ENCODE data around the gene CLCF1.
A peak's percentile ranks its signal among the peaks of the same experiment; 100 is the strongest.
"Not testable (repeated sequence)": the region's sequence is repeated elsewhere in the genome, so short reads cannot be mapped to it uniquely, and the experiment has no call there.

The CLCF1 gene

GRCh38 chr11:67320691-67321090, 52.7 kb downstream of the CLCF1 start:
- Histone ChIP-seq H2AK5ac (ENCODE audit: low read length, severe bottlenecking) (no peak overlapping the region), H3K23ac (ENCODE audit: low read length in 2 of 2) (no peak overlapping the region), H2BK15ac (ENCODE audit: low read depth, poor library complexity, severe bottlenecking) (no peak overlapping the region), H3K79me1 (replicated peaks; ENCODE audit: low read length, poor library complexity, severe bottlenecking) (peaks cover 14% of the 10 kb centered on the region), H3K27ac (ENCODE audit: low read length, poor library complexity, severe bottlenecking) (no peak overlapping the region), H3K27me3 (ENCODE audit: control insufficient read depth in 1 of 2, insufficient read depth in 1 of 2, low read length in 2 of 2) (no peaks in the 10 kb centered on the region), H3K9ac (ENCODE audit: low read length) (no peak overlapping the region), H3K4me2 (ENCODE audit: low read length, poor library complexity, severe bottlenecking) (no peak overlapping the region), H4K91ac (ENCODE audit: low read length) (no peak overlapping the region), H2AFZ (ENCODE audit: low read depth, low read length) (no peak overlapping the region), H2BK120ac (ENCODE audit: low read depth, low read length) (no peak overlapping the region), H2BK5ac (ENCODE audit: low read depth, low read length, poor library complexity, severe bottlenecking) (no peak overlapping the region), H3K14ac (ENCODE audit: low read length in 2 of 2) (no peak overlapping the region), H3K9me3 (ENCODE audit: control insufficient read depth, low read length) (no peaks in the 10 kb centered on the region), H2BK12ac (ENCODE audit: low read length in 2 of 2) (no peak overlapping the region), H3K36me3 (ENCODE audit: control insufficient read depth in 1 of 2, insufficient read depth in 2 of 2, low read depth in 1 of 2, low read length in 2 of 2) (peaks cover 0 to 5% of the 10 kb centered on the region in 2 experiments), H3K4ac (ENCODE audit: low read depth in 1 of 2, low read length in 2 of 2) (peak overlapping the region in 1 of 2 experiments; percentile 9), H4K8ac (ENCODE audit: low read length) (no peak overlapping the region), H3K18ac (ENCODE audit: low read depth in 1 of 2, low read length in 2 of 2) (no peak overlapping the region), H3K4me3 (ENCODE audit: insufficient read depth in 1 of 2, low read depth in 1 of 2, low read length in 2 of 2) (peak overlapping the region in 1 of 2 experiments; percentile 35), H3K4me1 (ENCODE audit: control insufficient read depth, insufficient read depth, low read depth, low read length) (no peaks in the 10 kb centered on the region)
- no peak for DNase-seq
- 87% methylated on average over 2 of the region's 2 CpGs for WGBS

- H3K4me3 ChIP-seq (ENCODE audit: insufficient read depth in 1 of 2, low read depth in 1 of 2, low read length in 2 of 2) = no peak overlapping the region
- H3K23ac ChIP-seq (ENCODE audit: low read length in 2 of 2) = peak overlapping the region in 1 of 2 experiments; percentile 65
- H3K27me3 ChIP-seq (ENCODE audit: control insufficient read depth in 1 of 2, insufficient read depth in 1 of 2, low read length in 2 of 2) = no peaks in the 10 kb centered on the region
- H3K36me3 ChIP-seq (ENCODE audit: control insufficient read depth in 1 of 2, insufficient read depth in 2 of 2, low read depth in 1 of 2, low read length in 2 of 2) = peaks cover 0 to 5% of the 10 kb centered on the region in 2 experiments
- H3K4ac ChIP-seq (ENCODE audit: low read depth in 1 of 2, low read length in 2 of 2) = no peak overlapping the region
- no peak overlapping the region for H3K4me2 ChIP-seq (ENCODE audit: low read length, poor library complexity, severe bottlenecking)
- H3K18ac ChIP-seq (ENCODE audit: low read depth in 1 of 2, low read length in 2 of 2) = no peak overlapping the region
- H3K27ac ChIP-seq (ENCODE audit: low read length, poor library complexity, severe bottlenecking) = no peak overlapping the region
- H2BK12ac ChIP-seq (ENCODE audit: low read length in 2 of 2) = no peak overlapping the region
- H3K4me1 ChIP-seq (ENCODE audit: control insufficient read depth, insufficient read depth, low read depth, low read length) = no peaks in the 10 kb centered on the region
- H2BK5ac ChIP-seq (ENCODE audit: low read depth, low read length, poor library complexity, severe bottlenecking) = no peak overlapping the region
- no peak overlapping the region for H2BK120ac ChIP-seq (ENCODE audit: low read depth, low read length)
- no peak overlapping the region for H2AFZ ChIP-seq (ENCODE audit: low read depth, low read length)
- H3K79me1 ChIP-seq (replicated peaks; ENCODE audit: low read length, poor library complexity, severe bottlenecking) = peaks cover 14% of the 10 kb centered on the region
- H3K9me3 ChIP-seq (ENCODE audit: control insufficient read depth, low read length) = no peaks in the 10 kb centered on the region
- H3K9ac ChIP-seq (ENCODE audit: low read length) = no peak overlapping the region
- H2BK15ac ChIP-seq (ENCODE audit: low read depth, poor library complexity, severe bottlenecking) = no peak overlapping the region
- no peak for DNase-seq
- 93% methylated on average over 3 of the region's 3 CpGs for WGBS
- no peak overlapping the region for H3K14ac ChIP-seq (ENCODE audit: low read length in 2 of 2)
- H4K91ac ChIP-seq (ENCODE audit: low read length) = no peak overlapping the region
- H4K8ac ChIP-seq (ENCODE audit: low read length) = no peak overlapping the region
- H2AK5ac ChIP-seq (ENCODE audit: low read length, severe bottlenecking) = no peak overlapping the region
These were observed 53.4 kb downstream of the CLCF1 start for GRCh38 chr11:67320011-67320410.

- H3K14ac ChIP-seq (ENCODE audit: low read length in 2 of 2) = not testable (repeated sequence)
These were observed 54.5 kb downstream of the CLCF1 start for GRCh38 chr11:67318876-67319275.

GRCh38 chr11:67317888-67318555, 55.4 kb downstream of the CLCF1 start:
- Histone ChIP-seq H2BK15ac (ENCODE audit: low read depth, poor library complexity, severe bottlenecking) (peak overlapping the region; percentile 19), H4K91ac (ENCODE audit: low read length) (no peak overlapping the region), H2BK120ac (ENCODE audit: low read depth, low read length) (no peak overlapping the region), H3K36me3 (ENCODE audit: control insufficient read depth in 1 of 2, insufficient read depth in 2 of 2, low read depth in 1 of 2, low read length in 2 of 2) (peaks cover 0 to 5% of the 10 kb centered on the region in 2 experiments), H3K9ac (ENCODE audit: low read length) (peak overlapping the region; percentile 88), H2BK5ac (ENCODE audit: low read depth, low read length, poor library complexity, severe bottlenecking) (no peak overlapping the region), H3K23ac (ENCODE audit: low read length in 2 of 2) (no peak overlapping the region), H3K14ac (ENCODE audit: low read length in 2 of 2) (no peak overlapping the region), H3K9me3 (ENCODE audit: control insufficient read depth, low read length) (no peaks in the 10 kb centered on the region), H3K4ac (ENCODE audit: low read depth in 1 of 2, low read length in 2 of 2) (no peak overlapping the region), H3K4me3 (ENCODE audit: insufficient read depth in 1 of 2, low read depth in 1 of 2, low read length in 2 of 2) (peak overlapping the region; percentile 71 to 92), H3K4me1 (ENCODE audit: control insufficient read depth, insufficient read depth, low read depth, low read length) (no peaks in the 10 kb centered on the region), H4K8ac (ENCODE audit: low read length) (peak overlapping the region; percentile 19), H3K27me3 (ENCODE audit: control insufficient read depth in 1 of 2, insufficient read depth in 1 of 2, low read length in 2 of 2) (no peaks in the 10 kb centered on the region), H3K79me1 (replicated peaks; ENCODE audit: low read length, poor library complexity, severe bottlenecking) (peaks cover 14% of the 10 kb centered on the region), H2AFZ (ENCODE audit: low read depth, low read length) (peak overlapping the region; percentile 94), H3K4me2 (ENCODE audit: low read length, poor library complexity, severe bottlenecking) (peak overlapping the region; percentile 95), H3K27ac (ENCODE audit: low read length, poor library complexity, severe bottlenecking) (no peak overlapping the region), H2AK5ac (ENCODE audit: low read length, severe bottlenecking) (no peak overlapping the region), H3K18ac (ENCODE audit: low read depth in 1 of 2, low read length in 2 of 2) (peak overlapping the region; percentile 8 to 86), H2BK12ac (ENCODE audit: low read length in 2 of 2) (no peak overlapping the region)
- DNase-seq = no peak
- under 1% methylated on average over 48 of the region's 53 CpGs for WGBS

More at GRCh38 chr11:67318876-67319275, 54.5 kb downstream of the CLCF1 start:
- H4K91ac ChIP-seq (ENCODE audit: low read length); H3K4me1 ChIP-seq (ENCODE audit: control insufficient read depth, insufficient read depth, low read depth, low read length); H3K18ac ChIP-seq (ENCODE audit: low read depth in 1 of 2, low read length in 2 of 2); H3K23ac ChIP-seq (ENCODE audit: low read length in 2 of 2); H3K27me3 ChIP-seq (ENCODE audit: control insufficient read depth in 1 of 2, insufficient read depth in 1 of 2, low read length in 2 of 2); DNase-seq; H4K8ac ChIP-seq (ENCODE audit: low read length); H2BK12ac ChIP-seq (ENCODE audit: low read length in 2 of 2); H3K9me3 ChIP-seq (ENCODE audit: control insufficient read depth, low read length); H2BK120ac ChIP-seq (ENCODE audit: low read depth, low read length); H2AK5ac ChIP-seq (ENCODE audit: low read length, severe bottlenecking); H3K4ac ChIP-seq (ENCODE audit: low read depth in 1 of 2, low read length in 2 of 2); H3K27ac ChIP-seq (ENCODE audit: low read length, poor library complexity, severe bottlenecking); H2AFZ ChIP-seq (ENCODE audit: low read depth, low read length); H3K36me3 ChIP-seq (ENCODE audit: control insufficient read depth in 1 of 2, insufficient read depth in 2 of 2, low read depth in 1 of 2, low read length in 2 of 2); H2BK15ac ChIP-seq (ENCODE audit: low read depth, poor library complexity, severe bottlenecking); H2BK5ac ChIP-seq (ENCODE audit: low read depth, low read length, poor library complexity, severe bottlenecking); H3K4me2 ChIP-seq (ENCODE audit: low read length, poor library complexity, severe bottlenecking): not testable (repeated sequence)
- 92% methylated on average over 12 of the region's 12 CpGs for WGBS
- peaks cover 14% of the 10 kb centered on the region for H3K79me1 ChIP-seq (replicated peaks; ENCODE audit: low read length, poor library complexity, severe bottlenecking)
- peak overlapping the region in 1 of 2 experiments; percentile 92 for H3K4me3 ChIP-seq (ENCODE audit: insufficient read depth in 1 of 2, low read depth in 1 of 2, low read length in 2 of 2)
- H3K9ac ChIP-seq (ENCODE audit: low read length) = peak overlapping the region; percentile 88
